ENCODE data around the gene SLC30A9.

SLC30A9 gene

GRCh38 chr4:41990365-41991111, at the start of gene SLC30A9:
Gene SLC30A9, plus strand, starts transcription at chr4:41990530. Its CDS starts 122 bp downstream, at chr4:41990652.
- peak; percentile 96 for DNase-seq

GRCh38 chr4:41940834-41941233, 49.5 kb upstream of the SLC30A9 start:
- no peak for DNase-seq

GRCh38 chr4:41943506-41943905, 46.8 kb upstream of the SLC30A9 start:
- DNase-seq: no peak

GRCh38 chr4:41944089-41944488, 46.2 kb upstream of the SLC30A9 start:
- no peak for DNase-seq

GRCh38 chr4:41949531-41949930, 40.8 kb upstream of the SLC30A9 start:
- no peak for DNase-seq

GRCh38 chr4:41957634-41958033, 32.7 kb upstream of the SLC30A9 start:
- no peak for DNase-seq

GRCh38 chr4:41963105-41963504, 27.2 kb upstream of the SLC30A9 start:
- DNase-seq: no peak

GRCh38 chr4:41964401-41964800, 25.9 kb upstream of the SLC30A9 start:
- DNase-seq: no peak

GRCh38 chr4:41967392-41967791, 22.9 kb upstream of the SLC30A9 start:
- DNase-seq: no peak

GRCh38 chr4:41969671-41970070, 20.7 kb upstream of the SLC30A9 start:
- no peak for DNase-seq

- no peak for DNase-seq
Observed at GRCh38 chr4:41975341-41975740, 15.0 kb upstream of the SLC30A9 start.

- DNase-seq: no peak
Observed at GRCh38 chr4:41976775-41977516, 13.4 kb upstream of the SLC30A9 start.

- DNase-seq: no peak
Observed at GRCh38 chr4:41977709-41978108, 12.6 kb upstream of the SLC30A9 start.

GRCh38 chr4:41981456-41981855, 8.9 kb upstream of the SLC30A9 start, which contains the start of gene DCAF4L1:
Gene DCAF4L1, plus strand, starts transcription at chr4:41981756. Its CDS starts 37 bp downstream, at chr4:41981793.
- no peak for DNase-seq

GRCh38 chr4:41982716-41983115, 7.6 kb upstream of the SLC30A9 start:
- no peak for DNase-seq

GRCh38 chr4:41985151-41985550, 5.2 kb upstream of the SLC30A9 start:
- no peak for DNase-seq

GRCh38 chr4:41989994-41990364, 351 bp upstream of the SLC30A9 start:
- DNase-seq: no peak

- DNase-seq: no peak
Observed at GRCh38 chr4:41991916-41992767, 1.8 kb downstream of the SLC30A9 start.

- DNase-seq: no peak
Observed at GRCh38 chr4:41992967-41993857, 2.9 kb downstream of the SLC30A9 start.

GRCh38 chr4:41994461-41994985, 4.2 kb downstream of the SLC30A9 start:
- DNase-seq: no peak

- no peak for DNase-seq
Observed at GRCh38 chr4:41998019-41998418, 7.7 kb downstream of the SLC30A9 start.

GRCh38 chr4:41999321-41999720, 9.0 kb downstream of the SLC30A9 start:
- DNase-seq: no peak
